ENCODE results near the gene PCDH15. TPM values are rescaled to one million over a fixed set of nuclear protein-coding genes. Genes with fewer than 3 reads are reported as not detected.
"Not testable (repeated sequence)": the region's sequence is repeated elsewhere in the genome, so short reads cannot be mapped to it uniquely, and the experiment has no call there.

PCDH15 gene
- total RNA-seq, 2 donors from 2014 or later = 1.1 TPM; not detected in 1

- Histone ChIP-seq H3K4me1 (replicated peaks) (no peaks in the 10 kb centered on the region), H3K36me3 (no peaks in the 10 kb centered on the region), H3K27ac (no peak overlapping the region), H3K4me3 (no peak overlapping the region), H3K9me3 (no peaks in the 10 kb centered on the region), H3K27me3 (replicated peaks; ENCODE audit: insufficient read depth) (no peaks in the 10 kb centered on the region)
- intact Hi-C loops (cut with DNase I) = no loop called here
- TF ChIP-seq POLR2AphosphoS5 (IDR thresholded peaks at IDR 0.05) (no peak), CTCF (IDR thresholded peaks at IDR 0.05) (no peak), POLR2A (IDR thresholded peaks at IDR 0.05) (no peak)
- no peak for DNase-seq (ENCODE audit: low spot score)
- WGBS = 89% methylated on average over 4 of the region's 4 CpGs
These were observed 848.1 kb downstream of the PCDH15 start for GRCh38 chr10:53952698-53953630.

- DNase-seq (ENCODE audit: low spot score) = no peak
- H3K9me3 ChIP-seq = no peaks in the 10 kb centered on the region
- TF ChIP-seq POLR2A (IDR thresholded peaks at IDR 0.05) (no peak), CTCF (IDR thresholded peaks at IDR 0.05) (no peak), POLR2AphosphoS5 (IDR thresholded peaks at IDR 0.05) (no peak)
- H3K4me3 ChIP-seq = no peak overlapping the region
- no peaks in the 10 kb centered on the region for H3K4me1 ChIP-seq (replicated peaks)
- no peaks in the 10 kb centered on the region for H3K27me3 ChIP-seq (replicated peaks; ENCODE audit: insufficient read depth)
- no peak overlapping the region for H3K27ac ChIP-seq
- intact Hi-C loops (cut with DNase I) = no loop called here
- H3K36me3 ChIP-seq = no peaks in the 10 kb centered on the region
- 73% methylated on average over 5 of the region's 5 CpGs for WGBS
These were observed 861.4 kb downstream of the PCDH15 start for GRCh38 chr10:53939654-53940053.

GRCh38 chr10:53930648-53931047 is 870.4 kb downstream of the PCDH15 start:
- H3K9me3 ChIP-seq = no peaks in the 10 kb centered on the region
- H3K36me3 ChIP-seq = no peaks in the 10 kb centered on the region
- intact Hi-C loops (cut with DNase I) = no loop called here
- H3K27ac ChIP-seq = no peak overlapping the region
- no peak for DNase-seq (ENCODE audit: low spot score)
- no peaks in the 10 kb centered on the region for H3K4me1 ChIP-seq (replicated peaks)
- no peaks in the 10 kb centered on the region for H3K27me3 ChIP-seq (replicated peaks; ENCODE audit: insufficient read depth)
- WGBS = 63% methylated on average over 3 of the region's 3 CpGs
- no peak overlapping the region for H3K4me3 ChIP-seq
- no peak for TF ChIP-seq CTCF (IDR thresholded peaks at IDR 0.05)

- intact Hi-C loops (cut with DNase I); H3K27ac ChIP-seq; H3K36me3 ChIP-seq; H3K27me3 ChIP-seq (replicated peaks; ENCODE audit: insufficient read depth); H3K4me1 ChIP-seq (replicated peaks); H3K4me3 ChIP-seq; DNase-seq (ENCODE audit: low spot score); H3K9me3 ChIP-seq: not testable (repeated sequence)
- WGBS = 97% methylated on average over 22 of the region's 34 CpGs
These were observed 876.9 kb downstream of the PCDH15 start for GRCh38 chr10:53924051-53924700.

GRCh38 chr10:53918755-53919154 is 882.3 kb downstream of the PCDH15 start:
- Histone ChIP-seq H3K36me3 (no peaks in the 10 kb centered on the region), H3K9me3 (no peaks in the 10 kb centered on the region), H3K27ac (no peak overlapping the region), H3K4me3 (no peak overlapping the region), H3K27me3 (replicated peaks; ENCODE audit: insufficient read depth) (no peaks in the 10 kb centered on the region), H3K4me1 (replicated peaks) (no peaks in the 10 kb centered on the region)
- no peak for TF ChIP-seq POLR2AphosphoS5 (IDR thresholded peaks at IDR 0.05)
- no peak for TF ChIP-seq CTCF (IDR thresholded peaks at IDR 0.05)
- no peak for TF ChIP-seq POLR2A (IDR thresholded peaks at IDR 0.05)
- 67% methylated on average over 4 of the region's 4 CpGs for WGBS
- DNase-seq (ENCODE audit: low spot score) = no peak
- intact Hi-C loops (cut with DNase I) = no loop called here

Data from prostate gland (tissue), 2 donors.